CD4-positive, alpha-beta T cell (primary cell): Measurements from ENCODE around the gene BTBD9. TPM values are rescaled to one million over a fixed set of nuclear protein-coding genes. Genes with fewer than 3 reads are reported as not detected.

Experiments
- ATAC-seq: fragments of 200-7000 bp; cut with Tn5 transposase; one replicate; pipeline ENCODE4 v1.10.0; 2022; ENCODE audit warnings: mild to moderate bottlenecking; ENCODE audit not compliant: poor library complexity
- CTCF ChIA-PET: fragments of 350-600 bp; sonication (Branson Sonifier 250); formaldehyde crosslinking; loops from one replicate; lab custom pipeline; 2021; ENCODE audit warnings: antibody characterized with exemption, inconsistent platforms; lab: Charles Lee
- POLR2A ChIA-PET: fragments of 350-600 bp; sonication (Branson Sonifier 250); formaldehyde crosslinking; loops from one replicate; lab custom pipeline; 2021; ENCODE audit warnings: antibody characterized with exemption, inconsistent platforms; lab: Charles Lee
- DNase-seq, 14 experiments: peaks; one replicate each; pipeline ENCODE4 v3.0.0-alpha.2; 2013 to 2020; ENCODE audit warnings: mixed read lengths in 2 of 14
- H3K27ac ChIP-seq, 2 donors: one replicate each; pipeline versions ENCODE4 v1.5.1 to v1.7.0; 2013; ENCODE audit warnings: low read length in 2 of 2, low read depth in 1 of 2, mild to moderate bottlenecking in 1 of 2
- H3K27me3 ChIP-seq, 2 experiments: 1 replicate in 1 of 2; 2 replicates in 1 of 2; pipeline versions ENCODE4 v1.6.1 to v1.7.0; 2013; ENCODE audit warnings: low read length in 2 of 2, control low read depth in 1 of 2, mild to moderate bottlenecking in 1 of 2, moderate library complexity in 1 of 2; ENCODE audit not compliant: insufficient read depth in 2 of 2, control insufficient read depth in 1 of 2
- H3K36me3 ChIP-seq: one replicate; pipeline ENCODE4 v1.6.1; 2013; ENCODE audit warnings: low read length, control low read depth; ENCODE audit not compliant: insufficient read depth
- H3K4me1 ChIP-seq: one replicate; pipeline ENCODE4 v1.6.1; 2013; ENCODE audit warnings: low read length, control low read depth; ENCODE audit not compliant: insufficient read depth
- H3K4me3 ChIP-seq: one replicate; pipeline ENCODE4 v1.5.1; 2013; ENCODE audit warnings: mild to moderate bottlenecking, low read length, moderate library complexity
- H3K9me3 ChIP-seq, 2 experiments: 1 replicate in 1 of 2; 2 replicates in 1 of 2; pipeline versions ENCODE4 v1.6.1 to v1.7.0; 2013; ENCODE audit warnings: low read length in 2 of 2, mild to moderate bottlenecking in 2 of 2, control low read depth in 1 of 2, moderate library complexity in 1 of 2; ENCODE audit not compliant: control insufficient read depth in 1 of 2, insufficient read depth in 1 of 2
- H3K27ac Mint-ChIP-seq: one replicate; pipeline ENCODE4 v1.8.0; 2020; ENCODE audit warnings: mixed read lengths
- H3K27me3 Mint-ChIP-seq: one replicate; pipeline ENCODE4 v1.8.0; 2021; ENCODE audit warnings: mixed read lengths
- H3K36me3 Mint-ChIP-seq: one replicate; pipeline ENCODE4 v1.8.0; 2021; ENCODE audit warnings: low read depth, mixed read lengths
- H3K4me1 Mint-ChIP-seq: one replicate; pipeline ENCODE4 v1.8.0; 2021; ENCODE audit warnings: low read depth, mixed read lengths
- H3K4me3 Mint-ChIP-seq: one replicate; pipeline ENCODE4 v1.8.0; 2020; ENCODE audit warnings: mild to moderate bottlenecking, mixed read lengths
- H3K9me3 Mint-ChIP-seq: one replicate; pipeline ENCODE4 v1.8.0; 2020; ENCODE audit warnings: mixed read lengths
- CTCF ChIP-seq: fragments of 200-600 bp; IDR thresholded peaks from one replicate; pipeline ENCODE4 v1.8.0; 2022; ENCODE audit warnings: antibody characterized with exemption, mild to moderate bottlenecking
- intact Hi-C, 2 experiments: fragments of 100-400 bp; cut with DNase I in 1 of 2; cut with micrococcal nuclease in 1 of 2; formaldehyde crosslinking; loops; one replicate each; pipeline versions ENCODE4 v1.15.1 to v1.9.0; 2023 to 2025; cut with DNase I, micrococcal nuclease
- total RNA-seq, 174 experiments: library from RNA in 2 of 174; stranded (reverse) in 2 of 174; gene quantifications; one replicate each; pipeline ENCODE4 v1.2.3 and lab custom pipeline; 2021 to 2026

BTBD9 gene
- total RNA-seq, 2 experiments from 2014 or later = 58.7 to 59.3 TPM

- Histone ChIP-seq H3K27ac (no peak overlapping the region), H3K4me3 (no peak overlapping the region), H3K36me3 (peaks cover 2% of the 10 kb centered on the region), H3K9me3 (no peaks in the 10 kb centered on the region), H3K4me1 (no peaks in the 10 kb centered on the region), H3K27me3 (no peaks in the 10 kb centered on the region)
- Mint-ChIP-seq H3K4me1 (no peaks in the 10 kb centered on the region), H3K36me3 (no peaks in the 10 kb centered on the region), H3K9me3 (no peaks in the 10 kb centered on the region), H3K4me3 (no peak overlapping the region), H3K27ac (no peak overlapping the region), H3K27me3 (no peaks in the 10 kb centered on the region)
- no peak for TF ChIP-seq CTCF
- intact Hi-C loops = no loop called here
- DNase-seq (no peak), ATAC-seq (no peak)
- ChIA-PET POLR2A (no interaction called here), CTCF (no interaction called here)
Observed at GRCh38 chr6:38403548-38403947, 236.2 kb downstream of the BTBD9 start.

GRCh38 chr6:38400764-38401163, 239.0 kb downstream of the BTBD9 start:
- DNase-seq (no peak), ATAC-seq (no peak)
- Mint-ChIP-seq H3K9me3 (no peaks in the 10 kb centered on the region), H3K27ac (no peak overlapping the region), H3K27me3 (no peaks in the 10 kb centered on the region), H3K36me3 (peaks cover 5% of the 10 kb centered on the region), H3K4me1 (no peaks in the 10 kb centered on the region), H3K4me3 (no peak overlapping the region)
- H3K27ac ChIP-seq = no peak overlapping the region
- ChIA-PET POLR2A (no interaction called here), CTCF (no interaction called here)
- TF ChIP-seq CTCF = no peak
- no peak overlapping the region for H3K4me3 ChIP-seq
- no peaks in the 10 kb centered on the region for H3K9me3 ChIP-seq
- no peaks in the 10 kb centered on the region for H3K27me3 ChIP-seq
- intact Hi-C loops = no loop called here
- H3K36me3 ChIP-seq = peaks cover 2% of the 10 kb centered on the region
- no peaks in the 10 kb centered on the region for H3K4me1 ChIP-seq

- no peaks in the 10 kb centered on the region for H3K9me3 Mint-ChIP-seq
- no peaks in the 10 kb centered on the region for H3K4me1 Mint-ChIP-seq
- TF ChIP-seq CTCF = no peak
- no peak overlapping the region for H3K27ac ChIP-seq
- no peak overlapping the region for H3K4me3 ChIP-seq
- H3K9me3 ChIP-seq = no peaks in the 10 kb centered on the region
- H3K36me3 ChIP-seq = peaks cover 2% of the 10 kb centered on the region
- intact Hi-C loops = no loop called here
- ChIA-PET POLR2A (no interaction called here), CTCF (no interaction called here)
- ATAC-seq = no peak
- H3K27me3 Mint-ChIP-seq = no peaks in the 10 kb centered on the region
- H3K4me1 ChIP-seq = no peaks in the 10 kb centered on the region
- no peak overlapping the region for H3K27ac Mint-ChIP-seq
- no peaks in the 10 kb centered on the region for H3K27me3 ChIP-seq
- peaks cover 5% of the 10 kb centered on the region for H3K36me3 Mint-ChIP-seq
- DNase-seq = no peak
- H3K4me3 Mint-ChIP-seq = no peak overlapping the region
Observed at GRCh38 chr6:38400101-38400500, 239.6 kb downstream of the BTBD9 start.
